GM19324 (cell line): ENCODE data around the gene GMPPA.
A peak's percentile ranks its signal among the peaks of the same experiment; 100 is the strongest.

Experiments
- ATAC-seq: cut with Tn5 transposase; IDR thresholded peaks from one replicate; pipeline ENCODE4 v1.9.1; 2021; ENCODE audit warnings: mild to moderate bottlenecking, moderate library complexity; ENCODE audit not compliant: unreplicated experiment, low FRiP score

GMPPA gene

GRCh38 chr2:219551441-219552381 lies 53.0 kb downstream of the GMPPA start:
- no peak for ATAC-seq

- ATAC-seq: peak; percentile 86
Observed at GRCh38 chr2:219552382-219553167, 53.9 kb downstream of the GMPPA start.

- ATAC-seq: no peak
Observed at GRCh38 chr2:219553168-219553417, 54.4 kb downstream of the GMPPA start.

- ATAC-seq: no peak
Observed at GRCh38 chr2:219553463-219553963, 54.8 kb downstream of the GMPPA start.

GRCh38 chr2:219554350-219554749 lies 55.7 kb downstream of the GMPPA start:
- ATAC-seq: no peak

GRCh38 chr2:219555956-219556355 lies 57.3 kb downstream of the GMPPA start:
- ATAC-seq: no peak

- ATAC-seq: no peak
Observed at GRCh38 chr2:219556413-219556812, 57.7 kb downstream of the GMPPA start.
